NOMO-1 (cell line): ENCODE data around the gene MICAL3.
"Not testable (repeated sequence)": the region's sequence is repeated elsewhere in the genome, so short reads cannot be mapped to it uniquely, and the experiment has no call there.

Experiments used
- DNase-seq, 2 experiments: peaks; one replicate each; lab custom pipeline; 2025; ENCODE audit not compliant: unreplicated experiment in 2 of 2; lab: John Stamatoyannopoulos, UW

The MICAL3 gene

DNA sequence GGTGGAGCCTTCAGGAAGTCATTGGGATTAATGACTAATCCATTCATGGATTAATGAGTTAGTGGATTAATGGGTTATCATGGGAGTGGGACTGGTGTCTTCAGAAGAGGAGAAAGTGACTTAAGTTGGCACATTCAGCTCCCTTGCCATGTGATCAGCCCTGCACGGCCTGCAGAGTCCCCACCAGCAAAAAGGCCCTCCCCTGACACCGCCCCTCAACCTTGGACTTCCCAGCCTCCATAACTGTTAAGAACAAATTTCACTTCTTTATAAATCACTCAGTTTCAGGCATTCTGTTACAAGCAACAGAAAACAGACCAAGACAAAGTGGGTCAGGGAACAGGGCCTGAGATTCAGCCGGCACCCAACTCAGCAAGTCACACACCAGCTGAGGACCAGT lies 85.3 kb downstream of the MICAL3 start:
- DNase-seq: no peak

DNA sequence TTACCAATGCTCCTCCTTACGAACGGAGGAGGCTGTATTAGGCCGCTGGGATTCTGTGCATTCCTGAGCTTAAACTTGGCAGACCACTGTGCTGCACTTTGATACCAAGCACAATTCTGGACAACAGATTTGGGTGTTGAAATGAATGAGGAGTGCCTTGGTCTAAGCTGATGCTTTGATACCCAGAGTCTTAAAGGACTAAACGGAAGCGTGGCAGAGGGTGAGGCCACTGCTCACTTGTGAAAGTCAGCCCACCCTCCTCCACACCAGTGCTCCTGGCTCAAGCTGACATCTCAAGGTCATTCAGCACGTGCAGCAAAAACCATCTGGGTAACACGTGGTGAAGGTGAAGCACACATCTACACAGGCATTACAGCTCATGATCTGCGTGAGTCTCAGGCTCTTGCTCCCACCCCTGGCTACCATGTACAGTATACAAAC lies 85.9 kb downstream of the MICAL3 start:
- DNase-seq: no peak

DNA sequence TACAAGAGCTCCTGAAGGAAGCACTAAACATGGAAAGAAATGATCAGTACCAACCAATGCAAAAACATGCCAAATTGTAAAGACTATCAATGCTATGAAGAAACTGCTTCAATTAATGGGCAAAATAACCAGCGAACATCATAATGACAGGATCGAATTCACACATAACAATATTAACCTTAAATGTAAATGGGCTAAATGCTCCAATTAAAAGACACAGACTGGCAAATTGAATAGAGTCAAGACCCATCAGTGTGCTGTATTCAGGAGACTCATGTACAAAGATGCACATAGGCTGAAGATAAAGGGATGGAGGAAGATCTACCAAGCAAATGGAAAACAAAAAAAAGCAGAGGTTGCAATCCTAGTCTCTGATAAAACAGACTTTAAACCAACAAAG lies 91.9 kb downstream of the MICAL3 start:
- DNase-seq: not testable (repeated sequence)

DNA sequence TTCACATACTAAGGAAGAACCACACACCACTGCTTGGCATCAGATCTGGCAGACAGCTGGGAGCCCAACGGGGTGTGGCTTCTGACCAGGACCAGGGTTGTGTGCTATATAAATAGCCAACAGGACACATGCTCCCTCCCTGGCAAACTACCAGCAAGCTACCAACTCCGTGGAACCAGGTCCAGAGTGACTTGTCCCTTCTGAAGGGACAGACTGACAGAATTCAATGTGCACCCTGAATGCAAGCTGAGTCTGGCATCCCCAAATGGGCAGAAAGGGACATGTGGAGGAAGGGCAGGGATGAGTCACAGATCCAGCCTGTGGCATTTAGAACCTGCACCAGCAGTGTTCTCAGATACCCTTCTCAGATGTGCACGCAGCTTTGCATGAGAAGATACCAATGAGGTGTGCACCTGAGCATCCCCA lies 92.9 kb downstream of the MICAL3 start:
- DNase-seq: no peak

DNA sequence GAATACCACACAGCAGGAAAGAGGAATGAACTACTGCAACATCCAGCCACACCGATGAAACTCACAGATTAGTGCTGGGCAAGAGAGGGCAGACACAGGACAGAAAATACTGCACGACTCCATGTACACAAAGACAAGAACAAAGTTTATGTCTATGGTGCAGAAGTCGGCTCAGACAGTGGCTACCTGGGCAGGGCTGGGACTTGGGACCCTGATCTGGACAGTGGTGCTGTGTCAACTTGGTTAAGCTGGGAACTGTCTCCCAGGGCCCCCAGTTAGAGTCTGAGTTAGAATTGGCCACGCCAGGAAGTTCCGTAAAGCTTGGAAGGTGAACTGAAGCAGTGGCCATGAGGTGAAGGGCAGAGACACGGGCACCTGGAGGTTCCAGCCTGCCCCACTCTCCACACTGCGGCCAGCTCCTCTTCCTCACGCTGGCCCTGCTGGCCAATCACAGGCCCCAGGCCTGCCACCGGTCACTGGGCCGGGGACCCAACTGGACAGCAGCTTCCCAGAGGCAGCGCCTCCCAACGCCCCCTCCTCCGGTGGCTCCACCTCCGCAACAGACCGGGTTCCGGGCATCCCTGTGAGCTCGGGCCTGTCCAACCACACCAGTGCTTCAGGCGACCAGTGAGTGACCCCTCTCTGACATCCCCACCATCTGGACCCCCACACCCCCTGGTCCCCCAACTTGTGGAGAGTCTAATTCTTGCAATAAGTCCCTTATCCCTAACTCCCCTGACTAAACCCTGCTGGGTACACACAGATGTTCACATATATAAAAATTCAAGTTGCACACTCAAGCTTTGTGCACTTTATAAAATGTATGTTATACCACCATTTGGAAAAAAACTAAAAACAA lies 93.7 kb downstream of the MICAL3 start:
- no peak for DNase-seq

DNA sequence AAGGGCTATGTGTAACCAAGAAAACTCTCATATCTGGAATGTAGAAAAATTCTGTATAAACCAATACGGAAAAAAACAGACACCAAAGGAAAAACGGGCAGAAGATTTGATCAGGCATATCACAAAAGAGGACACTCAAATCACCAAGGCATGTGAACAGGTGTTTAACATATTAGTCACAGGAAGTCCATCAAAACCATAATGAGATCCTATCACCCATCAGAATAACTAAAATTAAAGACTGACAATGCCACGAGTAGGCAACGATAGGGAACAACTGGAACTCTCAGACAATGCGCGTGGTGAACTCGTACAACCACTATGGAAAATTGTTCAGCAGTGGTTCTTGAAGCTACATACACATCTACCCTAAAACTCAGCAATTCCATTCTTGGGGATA lies 94.5 kb downstream of the MICAL3 start:
- DNase-seq: no peak

DNA sequence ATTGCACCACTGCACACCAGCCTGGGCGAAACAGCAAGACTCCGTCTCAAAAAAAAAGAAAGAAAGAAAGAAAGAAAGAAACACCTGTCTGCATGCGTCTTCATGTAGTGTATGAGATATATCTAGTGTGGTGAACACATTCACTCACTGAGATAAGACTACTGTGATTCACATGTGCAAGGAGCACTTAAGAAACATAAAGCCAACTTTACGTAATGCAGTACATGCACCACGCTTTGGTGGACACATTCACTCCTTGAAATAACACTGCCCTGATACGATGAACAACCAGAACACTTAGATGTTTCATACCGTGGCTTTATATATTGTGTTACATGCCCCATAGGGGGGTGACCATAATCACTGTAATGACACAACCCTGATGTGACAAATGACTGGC lies 96.0 kb downstream of the MICAL3 start:
- DNase-seq: no peak

DNA sequence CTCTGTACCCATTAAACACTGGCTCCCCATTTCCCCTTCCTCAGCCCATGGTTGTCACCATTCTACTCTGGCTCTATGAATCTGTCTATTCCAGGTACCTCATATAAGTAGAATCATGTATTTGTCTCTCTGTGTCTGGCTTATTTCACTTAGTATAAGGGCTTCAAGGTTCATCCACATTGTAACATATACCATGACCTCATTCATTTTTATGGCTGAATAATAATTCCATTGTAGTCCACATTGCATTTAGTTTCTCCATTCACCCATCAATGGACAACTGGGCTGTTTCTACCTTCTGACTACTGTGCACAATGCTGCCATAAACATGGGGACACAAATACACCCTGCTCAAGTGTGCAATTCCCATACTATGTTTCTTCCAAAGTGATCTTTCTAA lies 97.3 kb downstream of the MICAL3 start:
- no peak for DNase-seq

DNA sequence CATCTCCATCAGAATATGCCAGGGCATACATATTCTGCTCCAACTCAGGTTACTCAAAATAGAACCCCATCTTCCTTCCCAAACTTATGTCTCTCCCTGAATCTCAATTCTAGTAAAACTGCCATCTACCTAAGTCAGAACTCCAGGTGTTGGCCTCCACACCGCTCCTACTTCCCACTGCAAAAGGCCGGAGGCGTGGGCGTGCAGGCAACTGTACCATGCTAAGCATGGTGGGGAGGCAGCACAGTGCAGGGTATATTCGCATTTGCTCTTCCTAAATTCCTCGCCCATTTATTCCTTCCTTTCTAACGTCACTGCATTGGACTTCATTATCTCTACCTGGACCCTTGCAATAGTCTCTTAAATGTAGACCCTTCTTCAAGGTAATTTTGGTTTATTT lies 97.8 kb downstream of the MICAL3 start:
- no peak for DNase-seq

DNA sequence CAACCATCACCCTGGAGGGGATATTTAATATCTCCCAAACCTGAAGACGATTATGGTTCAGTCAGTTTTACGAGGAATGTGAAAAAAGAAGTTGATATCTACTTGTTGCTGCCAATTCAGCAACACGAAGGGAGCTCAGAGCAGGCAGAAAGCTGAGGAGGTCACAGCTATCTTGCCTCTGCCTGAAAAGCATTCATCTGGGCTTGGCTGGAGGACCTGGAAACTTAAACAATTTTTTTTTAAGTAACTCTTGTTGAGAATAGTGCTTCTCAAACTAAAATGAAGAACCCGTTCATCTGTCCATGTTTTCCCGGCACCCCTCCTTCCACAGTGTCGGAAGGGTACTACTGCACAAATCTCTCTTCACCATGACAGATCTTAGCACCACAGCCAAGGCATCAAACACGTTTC lies 98.9 kb downstream of the MICAL3 start:
- DNase-seq: no peak

DNA sequence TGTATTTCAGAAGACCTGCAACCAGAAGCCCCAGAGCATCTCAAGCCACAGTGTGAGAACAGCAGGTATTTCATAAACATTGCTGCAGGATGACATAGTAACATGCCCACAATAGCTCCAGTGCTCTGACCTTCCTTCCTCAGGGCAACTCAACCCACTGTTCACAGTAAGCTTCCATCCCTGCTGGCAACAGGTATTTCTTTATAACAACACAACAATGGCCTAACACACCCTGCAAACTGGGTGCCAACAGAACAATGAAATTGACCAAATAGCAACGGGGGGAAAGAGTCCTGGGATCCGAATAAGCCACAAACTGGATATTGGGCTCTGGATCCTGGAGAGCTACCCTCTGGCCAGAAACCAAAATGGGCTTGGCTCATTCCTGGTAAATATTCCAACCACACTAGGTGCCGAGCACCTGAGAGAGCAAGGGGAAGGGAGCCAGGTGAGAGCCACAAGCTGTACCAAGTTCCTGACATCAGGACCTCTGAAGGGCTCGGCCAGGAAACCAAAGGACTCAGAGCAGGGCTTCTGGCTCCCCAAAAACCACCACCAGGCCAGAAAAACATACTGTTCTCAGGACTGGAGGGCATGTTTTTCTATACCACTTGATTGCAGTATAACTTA lies 99.5 kb downstream of the MICAL3 start:
- DNase-seq: no peak

DNA sequence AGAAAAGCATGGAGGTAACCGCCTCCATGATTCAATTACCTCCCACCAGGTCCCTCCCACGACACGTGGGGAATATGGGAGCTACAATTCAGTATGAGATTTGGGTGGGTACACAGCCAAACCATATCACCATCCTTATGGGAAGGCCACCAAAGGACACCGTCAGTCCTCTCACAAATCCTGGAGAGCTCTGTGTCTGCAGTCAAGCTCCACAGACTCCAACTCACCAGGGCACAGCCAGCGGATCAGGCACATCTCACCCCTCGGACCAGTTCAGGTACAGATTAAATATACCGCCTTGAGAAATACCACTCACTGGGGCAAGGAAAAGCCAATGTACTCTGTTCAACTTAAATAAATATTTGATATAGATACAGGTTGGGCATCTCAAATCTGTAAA lies 100.3 kb downstream of the MICAL3 start:
- DNase-seq: no peak

DNA sequence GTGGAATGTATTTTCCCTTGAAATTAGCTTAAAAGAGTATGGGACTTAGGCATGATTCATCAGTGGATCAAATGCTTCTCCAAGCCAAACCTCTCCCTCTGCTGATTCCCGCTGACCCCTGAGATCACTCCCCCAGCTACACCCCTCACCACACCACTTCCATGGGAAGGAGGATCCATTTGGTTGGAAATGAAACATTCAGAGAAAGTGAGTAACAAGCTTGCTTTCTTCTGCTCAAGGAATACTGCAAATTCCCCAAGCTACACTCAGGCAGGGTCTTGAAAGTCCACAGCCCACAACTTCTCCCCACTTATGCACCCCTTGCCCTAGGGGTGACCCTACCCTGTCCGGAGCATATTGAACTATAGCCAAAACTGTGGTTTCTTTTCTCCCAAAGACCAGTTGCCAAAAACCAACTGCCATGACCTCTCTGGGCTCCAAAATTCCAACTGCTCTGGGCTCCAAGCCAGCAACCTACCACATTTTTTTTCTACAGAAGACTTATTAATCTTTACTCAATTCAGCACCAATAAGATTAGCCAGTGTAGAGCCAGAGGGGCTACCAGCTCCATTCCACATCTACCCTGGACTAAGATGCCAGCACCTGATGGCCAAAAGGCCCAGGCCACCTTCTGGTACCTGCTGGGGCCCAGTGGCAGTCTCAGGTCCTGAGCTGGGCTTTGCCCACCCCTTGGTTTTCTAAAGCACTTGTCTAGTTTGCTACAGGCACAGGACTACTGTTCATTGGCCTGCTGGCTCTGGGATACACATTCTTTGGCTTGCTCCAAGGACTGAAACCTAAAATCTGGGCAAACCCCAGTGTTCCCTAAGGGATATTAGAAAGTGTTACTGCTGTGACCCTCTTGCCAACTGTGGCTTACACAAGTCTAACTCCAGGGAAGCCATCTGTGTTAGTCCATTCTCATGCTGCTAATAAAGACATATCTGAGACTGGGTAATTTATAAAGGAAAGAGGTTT lies 101.1 kb downstream of the MICAL3 start:
- DNase-seq: no peak

DNA sequence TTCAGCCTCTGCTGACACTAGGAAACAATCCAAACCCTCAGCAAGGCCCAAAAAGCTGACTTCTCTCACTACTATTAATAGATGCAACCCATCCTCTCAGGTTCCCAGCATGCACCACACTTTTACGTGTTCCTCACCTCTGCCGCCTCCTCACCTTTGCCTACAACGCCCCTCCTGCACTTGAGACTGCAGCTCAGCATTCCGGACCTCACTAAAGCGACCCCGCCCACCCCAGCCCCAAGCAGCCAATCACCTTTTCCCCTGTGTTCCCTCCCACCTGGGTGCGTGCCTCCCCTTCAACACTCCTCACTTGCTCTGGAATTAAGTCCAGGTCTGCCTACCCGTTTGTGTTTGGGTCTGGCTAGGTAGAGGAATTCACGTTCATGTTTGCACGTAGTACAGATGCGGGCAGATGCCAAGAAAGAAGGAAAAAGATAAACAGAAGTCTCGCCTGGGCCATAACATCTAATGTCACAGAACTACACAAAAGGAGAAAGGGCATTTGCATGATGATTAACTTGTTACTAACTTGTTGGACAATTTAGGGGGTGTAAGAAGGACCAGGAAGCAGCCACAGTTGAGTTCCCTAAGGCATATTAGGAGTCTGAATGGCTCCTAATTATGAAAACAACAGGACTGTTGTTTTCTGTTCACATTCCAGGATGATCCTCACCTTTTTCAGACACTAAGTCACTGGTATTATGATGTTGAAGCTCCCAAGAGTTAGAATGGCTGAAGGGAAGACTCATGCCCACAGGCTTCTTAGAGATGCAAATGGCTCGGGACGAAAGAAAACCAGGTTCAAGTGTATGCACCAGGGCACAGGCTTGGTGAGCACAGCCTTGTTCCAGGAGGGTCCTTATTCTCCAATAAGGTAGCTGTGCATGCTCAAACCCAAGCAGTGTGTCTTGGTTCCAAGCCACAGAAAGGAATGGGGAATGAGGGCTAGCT lies 102.2 kb downstream of the MICAL3 start:
- DNase-seq: no peak

DNA sequence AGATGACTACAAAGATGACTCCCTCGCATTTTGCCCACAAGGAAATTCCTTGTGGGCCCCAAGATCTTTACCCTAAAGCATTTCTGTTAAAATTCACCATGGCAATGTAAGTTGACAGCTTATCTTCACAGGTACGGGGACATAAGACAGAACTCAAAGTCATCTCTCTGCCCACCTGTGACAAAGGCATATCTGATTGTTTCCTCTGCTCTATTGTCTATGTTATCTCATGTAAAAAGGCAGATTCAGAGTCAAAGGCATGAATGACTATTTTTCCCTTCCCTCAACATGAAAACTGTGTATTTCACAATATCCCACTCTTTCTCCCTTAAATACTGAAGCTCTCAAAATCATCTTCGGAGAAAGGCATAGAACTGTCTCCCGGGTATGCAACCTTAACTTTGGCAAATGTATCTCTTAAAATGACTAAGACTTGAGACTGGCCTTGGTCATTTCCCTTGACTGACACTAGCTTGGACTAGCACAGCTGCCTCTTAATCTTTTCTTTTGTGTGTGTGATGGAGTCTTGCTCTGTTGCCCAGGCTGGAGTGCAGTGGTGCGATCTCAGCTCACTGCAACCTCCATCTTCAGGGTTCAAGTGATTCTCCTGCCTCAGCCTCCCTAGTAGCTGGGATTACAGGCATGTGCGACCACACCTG lies 103.2 kb downstream of the MICAL3 start:
- DNase-seq: no peak

DNA sequence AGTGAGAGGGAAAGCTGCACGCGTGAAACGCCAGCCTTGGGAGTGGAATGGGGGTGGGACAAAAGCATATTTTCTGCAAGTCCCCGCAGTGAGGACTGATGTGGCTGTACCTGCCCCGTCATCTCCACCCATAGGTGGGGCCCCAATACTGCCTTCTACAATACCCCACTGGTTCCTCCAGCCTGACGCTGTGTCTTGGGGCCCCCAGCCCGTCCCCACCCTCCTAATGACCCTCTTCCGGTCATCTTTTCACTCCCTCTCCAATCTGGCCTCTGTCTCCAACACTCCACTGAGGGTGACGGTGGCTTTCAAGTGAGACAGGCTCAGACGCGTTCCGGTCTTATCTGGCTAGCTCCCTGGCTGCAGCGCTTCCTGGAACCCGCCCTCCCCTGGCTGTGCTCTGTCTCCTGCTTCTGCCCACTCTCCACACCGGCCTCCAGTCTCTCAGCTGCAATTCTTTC lies 104.2 kb downstream of the MICAL3 start:
- no peak for DNase-seq

DNA sequence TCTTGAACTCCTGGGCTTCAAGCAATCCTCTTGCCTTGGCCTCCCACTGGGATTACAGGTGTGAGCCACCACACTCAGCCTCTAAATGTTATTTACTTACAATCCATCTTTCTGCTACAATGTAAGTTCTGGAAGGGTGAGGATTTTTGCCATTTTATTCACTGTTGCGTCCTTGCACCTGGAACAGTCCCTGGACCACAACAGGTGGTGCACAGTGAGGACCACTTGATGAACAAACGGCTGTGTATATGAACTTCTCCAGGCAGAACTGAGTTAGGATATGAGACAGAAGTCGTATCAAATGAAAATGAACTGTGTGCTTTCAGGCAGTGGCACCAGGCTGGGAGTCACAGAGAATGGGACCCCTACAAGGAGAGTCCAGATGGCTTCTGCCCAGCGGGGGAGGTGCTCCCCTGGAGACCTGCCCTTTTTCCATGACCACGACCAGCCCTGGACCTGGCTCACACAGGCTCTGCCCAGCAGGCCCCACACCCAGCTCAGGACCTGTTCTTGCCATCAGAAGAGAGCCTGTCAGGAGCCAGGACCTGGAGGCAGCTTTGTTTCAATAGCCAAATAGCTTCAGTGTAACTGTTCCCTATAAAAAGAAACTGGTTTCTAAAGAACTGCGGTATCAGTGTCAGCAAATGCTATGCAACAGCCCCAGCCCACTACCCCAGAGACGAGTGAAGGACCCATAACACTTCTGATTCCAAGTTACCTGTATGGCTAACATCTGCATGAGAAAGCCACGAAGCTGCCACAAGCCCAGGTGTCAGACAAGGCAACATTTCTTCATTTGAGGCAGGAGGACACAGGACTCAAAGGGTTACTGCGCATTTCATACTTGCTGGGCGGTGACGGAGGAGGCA lies 104.9 kb downstream of the MICAL3 start:
- DNase-seq: no peak

DNA sequence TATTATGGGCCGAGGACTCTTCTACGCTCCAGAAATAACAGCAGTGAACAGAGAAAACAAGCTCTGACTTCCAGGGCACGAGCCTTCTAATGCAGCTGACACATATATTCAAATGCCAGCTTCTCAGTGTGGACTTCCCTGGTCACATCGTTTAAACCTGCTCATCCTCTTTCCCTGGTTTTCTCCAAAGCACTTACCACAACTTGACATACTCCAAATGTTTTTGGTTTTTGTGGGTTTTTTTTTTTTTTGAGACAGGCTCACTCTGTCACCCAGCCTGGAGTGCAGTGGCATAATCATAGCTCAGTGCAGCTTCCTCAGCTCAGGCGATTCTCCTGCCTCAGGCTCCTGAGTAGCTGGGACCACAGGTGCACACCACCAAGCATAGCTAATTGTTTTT lies 105.5 kb downstream of the MICAL3 start:
- DNase-seq: no peak
